ENCODE results near the gene TARS3.

DNA sequence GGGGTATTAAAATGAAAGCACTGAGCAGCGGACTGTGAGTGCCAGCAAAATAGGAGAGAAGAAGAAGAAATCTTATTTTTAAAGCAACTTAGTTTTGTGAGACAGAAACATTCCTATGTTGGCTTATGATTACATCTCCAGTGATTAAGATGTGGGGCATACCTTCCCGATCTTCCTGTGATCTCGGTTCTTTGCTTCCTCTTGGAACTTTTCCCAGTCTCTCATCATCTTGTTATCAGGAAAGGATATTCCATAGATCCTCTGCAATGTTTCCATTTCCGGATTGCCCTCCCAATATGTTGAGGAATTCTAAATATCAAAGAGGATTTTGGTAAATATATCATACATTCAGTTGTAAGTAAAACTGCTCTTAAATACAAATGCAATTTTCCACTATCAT, 22.2 kb downstream of the TARS3 start:
- TF ChIP-seq FOXK1 (CRISPR knock-in tag; IDR thresholded peaks at IDR 0.05) = no peak
- TF ChIP-seq, protein P1, sequence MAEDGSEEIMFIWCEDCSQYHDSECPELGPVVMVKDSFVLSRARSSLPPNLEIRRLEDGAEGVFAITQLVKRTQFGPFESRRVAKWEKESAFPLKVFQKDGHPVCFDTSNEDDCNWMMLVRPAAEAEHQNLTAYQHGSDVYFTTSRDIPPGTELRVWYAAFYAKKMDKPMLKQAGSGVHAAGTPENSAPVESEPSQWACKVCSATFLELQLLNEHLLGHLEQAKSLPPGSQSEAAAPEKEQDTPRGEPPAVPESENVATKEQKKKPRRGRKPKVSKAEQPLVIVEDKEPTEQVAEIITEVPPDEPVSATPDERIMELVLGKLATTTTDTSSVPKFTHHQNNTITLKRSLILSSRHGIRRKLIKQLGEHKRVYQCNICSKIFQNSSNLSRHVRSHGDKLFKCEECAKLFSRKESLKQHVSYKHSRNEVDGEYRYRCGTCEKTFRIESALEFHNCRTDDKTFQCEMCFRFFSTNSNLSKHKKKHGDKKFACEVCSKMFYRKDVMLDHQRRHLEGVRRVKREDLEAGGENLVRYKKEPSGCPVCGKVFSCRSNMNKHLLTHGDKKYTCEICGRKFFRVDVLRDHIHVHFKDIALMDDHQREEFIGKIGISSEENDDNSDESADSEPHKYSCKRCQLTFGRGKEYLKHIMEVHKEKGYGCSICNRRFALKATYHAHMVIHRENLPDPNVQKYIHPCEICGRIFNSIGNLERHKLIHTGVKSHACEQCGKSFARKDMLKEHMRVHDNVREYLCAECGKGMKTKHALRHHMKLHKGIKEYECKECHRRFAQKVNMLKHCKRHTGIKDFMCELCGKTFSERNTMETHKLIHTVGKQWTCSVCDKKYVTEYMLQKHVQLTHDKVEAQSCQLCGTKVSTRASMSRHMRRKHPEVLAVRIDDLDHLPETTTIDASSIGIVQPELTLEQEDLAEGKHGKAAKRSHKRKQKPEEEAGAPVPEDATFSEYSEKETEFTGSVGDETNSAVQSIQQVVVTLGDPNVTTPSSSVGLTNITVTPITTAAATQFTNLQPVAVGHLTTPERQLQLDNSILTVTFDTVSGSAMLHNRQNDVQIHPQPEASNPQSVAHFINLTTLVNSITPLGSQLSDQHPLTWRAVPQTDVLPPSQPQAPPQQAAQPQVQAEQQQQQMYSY (CRISPR knock-in tag; IDR thresholded peaks at IDR 0.05) = no peak
- no peak for TF ChIP-seq CDX4 (CRISPR knock-in tag; IDR thresholded peaks at IDR 0.05; ENCODE audit: borderline replicate concordance)
- TF ChIP-seq TP53 (CRISPR knock-in tag; IDR thresholded peaks at IDR 0.05) = no peak
- TF ChIP-seq CTCF (IDR thresholded peaks at IDR 0.05) = no peak
- no peak for TF ChIP-seq JUN (CRISPR knock-in tag; IDR thresholded peaks at IDR 0.05)
- TF ChIP-seq, protein P2, sequence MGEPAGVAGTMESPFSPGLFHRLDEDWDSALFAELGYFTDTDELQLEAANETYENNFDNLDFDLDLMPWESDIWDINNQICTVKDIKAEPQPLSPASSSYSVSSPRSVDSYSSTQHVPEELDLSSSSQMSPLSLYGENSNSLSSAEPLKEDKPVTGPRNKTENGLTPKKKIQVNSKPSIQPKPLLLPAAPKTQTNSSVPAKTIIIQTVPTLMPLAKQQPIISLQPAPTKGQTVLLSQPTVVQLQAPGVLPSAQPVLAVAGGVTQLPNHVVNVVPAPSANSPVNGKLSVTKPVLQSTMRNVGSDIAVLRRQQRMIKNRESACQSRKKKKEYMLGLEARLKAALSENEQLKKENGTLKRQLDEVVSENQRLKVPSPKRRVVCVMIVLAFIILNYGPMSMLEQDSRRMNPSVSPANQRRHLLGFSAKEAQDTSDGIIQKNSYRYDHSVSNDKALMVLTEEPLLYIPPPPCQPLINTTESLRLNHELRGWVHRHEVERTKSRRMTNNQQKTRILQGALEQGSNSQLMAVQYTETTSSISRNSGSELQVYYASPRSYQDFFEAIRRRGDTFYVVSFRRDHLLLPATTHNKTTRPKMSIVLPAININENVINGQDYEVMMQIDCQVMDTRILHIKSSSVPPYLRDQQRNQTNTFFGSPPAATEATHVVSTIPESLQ (CRISPR knock-in tag; IDR thresholded peaks at IDR 0.05) = no peak
- TF ChIP-seq ZSCAN18 (CRISPR knock-in tag; IDR thresholded peaks at IDR 0.05) = no peak
- TF ChIP-seq, protein P3, sequence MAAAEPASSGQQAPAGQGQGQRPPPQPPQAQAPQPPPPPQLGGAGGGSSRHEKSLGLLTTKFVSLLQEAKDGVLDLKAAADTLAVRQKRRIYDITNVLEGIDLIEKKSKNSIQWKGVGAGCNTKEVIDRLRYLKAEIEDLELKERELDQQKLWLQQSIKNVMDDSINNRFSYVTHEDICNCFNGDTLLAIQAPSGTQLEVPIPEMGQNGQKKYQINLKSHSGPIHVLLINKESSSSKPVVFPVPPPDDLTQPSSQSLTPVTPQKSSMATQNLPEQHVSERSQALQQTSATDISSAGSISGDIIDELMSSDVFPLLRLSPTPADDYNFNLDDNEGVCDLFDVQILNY (CRISPR knock-in tag; IDR thresholded peaks at IDR 0.05) = no peak
- TF ChIP-seq, protein P4, sequence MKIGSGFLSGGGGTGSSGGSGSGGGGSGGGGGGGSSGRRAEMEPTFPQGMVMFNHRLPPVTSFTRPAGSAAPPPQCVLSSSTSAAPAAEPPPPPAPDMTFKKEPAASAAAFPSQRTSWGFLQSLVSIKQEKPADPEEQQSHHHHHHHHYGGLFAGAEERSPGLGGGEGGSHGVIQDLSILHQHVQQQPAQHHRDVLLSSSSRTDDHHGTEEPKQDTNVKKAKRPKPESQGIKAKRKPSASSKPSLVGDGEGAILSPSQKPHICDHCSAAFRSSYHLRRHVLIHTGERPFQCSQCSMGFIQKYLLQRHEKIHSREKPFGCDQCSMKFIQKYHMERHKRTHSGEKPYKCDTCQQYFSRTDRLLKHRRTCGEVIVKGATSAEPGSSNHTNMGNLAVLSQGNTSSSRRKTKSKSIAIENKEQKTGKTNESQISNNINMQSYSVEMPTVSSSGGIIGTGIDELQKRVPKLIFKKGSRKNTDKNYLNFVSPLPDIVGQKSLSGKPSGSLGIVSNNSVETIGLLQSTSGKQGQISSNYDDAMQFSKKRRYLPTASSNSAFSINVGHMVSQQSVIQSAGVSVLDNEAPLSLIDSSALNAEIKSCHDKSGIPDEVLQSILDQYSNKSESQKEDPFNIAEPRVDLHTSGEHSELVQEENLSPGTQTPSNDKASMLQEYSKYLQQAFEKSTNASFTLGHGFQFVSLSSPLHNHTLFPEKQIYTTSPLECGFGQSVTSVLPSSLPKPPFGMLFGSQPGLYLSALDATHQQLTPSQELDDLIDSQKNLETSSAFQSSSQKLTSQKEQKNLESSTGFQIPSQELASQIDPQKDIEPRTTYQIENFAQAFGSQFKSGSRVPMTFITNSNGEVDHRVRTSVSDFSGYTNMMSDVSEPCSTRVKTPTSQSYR (CRISPR knock-in tag; IDR thresholded peaks at IDR 0.05) = no peak
